Neural progenitor cell (in vitro differentiated cells): ENCODE measurements around the gene COL8A1.

Source experiments
- CTCF ChIP-seq: fragments of 200-600 bp; sonication (generic); IDR thresholded peaks from 2 replicates; pipeline ENCODE4 v1.5.1; 2017; ENCODE audit warnings: antibody characterized with exemption, mild to moderate bottlenecking
- EZH2 ChIP-seq: fragments of 200-600 bp; sonication (generic); IDR thresholded peaks from 2 replicates; pipeline ENCODE4 v1.6.1; 2017; ENCODE audit warnings: antibody characterized with exemption, mild to moderate bottlenecking, moderate library complexity

GRCh38 chr3:99764377-99764776 lies 126.0 kb downstream of the COL8A1 start:
- TF ChIP-seq CTCF (no peak), EZH2 (no peak)
